GM10266 (cell line): ENCODE results near the gene CA5A.
"Not testable (repeated sequence)": the region's sequence is repeated elsewhere in the genome, so short reads cannot be mapped to it uniquely, and the experiment has no call there.

Experiments
- DNase-seq: peaks from one replicate; pipeline ENCODE4 v3.0.0; 2012; ENCODE audit errors: extremely low spot score
- TF ChIP-seq, protein P1 (sequence below): IDR thresholded peaks from 2 replicates; pipeline ENCODE4 v1.5.1; 2012; ENCODE audit warnings: mild to moderate bottlenecking, low read depth; ENCODE audit not compliant: control insufficient read depth, insufficient read depth; ENCODE audit errors: missing control alignments

Gene CA5A

DNA sequence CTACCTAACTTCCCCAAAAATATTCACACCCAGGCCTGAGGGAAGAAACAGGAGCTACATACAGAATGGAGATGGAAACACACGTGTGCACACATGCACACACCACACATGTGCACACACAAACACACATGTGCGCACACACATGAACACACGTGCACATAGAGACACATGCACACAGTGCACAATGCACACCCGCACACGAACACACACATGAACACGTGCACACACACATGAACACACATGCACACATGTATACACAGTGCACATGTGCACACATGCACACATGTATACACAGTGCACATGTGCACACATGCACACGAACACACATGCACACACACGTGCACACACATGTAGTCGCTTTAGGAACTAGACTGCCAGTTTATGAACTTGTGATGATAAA, 18.8 kb downstream of the CA5A start:
- DNase-seq, result no peak
- TF ChIP-seq, protein P1, sequence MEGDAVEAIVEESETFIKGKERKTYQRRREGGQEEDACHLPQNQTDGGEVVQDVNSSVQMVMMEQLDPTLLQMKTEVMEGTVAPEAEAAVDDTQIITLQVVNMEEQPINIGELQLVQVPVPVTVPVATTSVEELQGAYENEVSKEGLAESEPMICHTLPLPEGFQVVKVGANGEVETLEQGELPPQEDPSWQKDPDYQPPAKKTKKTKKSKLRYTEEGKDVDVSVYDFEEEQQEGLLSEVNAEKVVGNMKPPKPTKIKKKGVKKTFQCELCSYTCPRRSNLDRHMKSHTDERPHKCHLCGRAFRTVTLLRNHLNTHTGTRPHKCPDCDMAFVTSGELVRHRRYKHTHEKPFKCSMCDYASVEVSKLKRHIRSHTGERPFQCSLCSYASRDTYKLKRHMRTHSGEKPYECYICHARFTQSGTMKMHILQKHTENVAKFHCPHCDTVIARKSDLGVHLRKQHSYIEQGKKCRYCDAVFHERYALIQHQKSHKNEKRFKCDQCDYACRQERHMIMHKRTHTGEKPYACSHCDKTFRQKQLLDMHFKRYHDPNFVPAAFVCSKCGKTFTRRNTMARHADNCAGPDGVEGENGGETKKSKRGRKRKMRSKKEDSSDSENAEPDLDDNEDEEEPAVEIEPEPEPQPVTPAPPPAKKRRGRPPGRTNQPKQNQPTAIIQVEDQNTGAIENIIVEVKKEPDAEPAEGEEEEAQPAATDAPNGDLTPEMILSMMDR, result no peak

DNA sequence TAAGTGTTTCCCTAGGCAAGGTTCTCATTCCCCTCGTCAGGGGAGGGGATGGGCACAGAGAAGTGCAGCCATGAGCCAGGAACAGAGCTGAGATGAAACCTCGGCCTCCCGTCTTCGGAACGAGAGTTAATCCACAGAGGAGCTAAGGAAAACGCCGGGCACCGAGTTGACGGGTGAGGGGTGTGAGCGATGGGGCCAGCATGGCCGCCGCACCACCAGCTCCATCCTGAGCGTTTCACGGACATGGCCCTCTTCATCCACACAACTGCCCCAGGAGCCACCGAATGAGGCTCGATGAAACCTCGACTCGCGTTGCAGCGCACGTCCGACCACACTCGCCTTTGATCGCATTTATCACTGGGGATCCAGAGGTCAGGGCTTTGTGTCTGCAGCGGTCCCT, 21.5 kb downstream of the CA5A start:
- no peak for DNase-seq
- TF ChIP-seq, protein P1, result no peak

DNA sequence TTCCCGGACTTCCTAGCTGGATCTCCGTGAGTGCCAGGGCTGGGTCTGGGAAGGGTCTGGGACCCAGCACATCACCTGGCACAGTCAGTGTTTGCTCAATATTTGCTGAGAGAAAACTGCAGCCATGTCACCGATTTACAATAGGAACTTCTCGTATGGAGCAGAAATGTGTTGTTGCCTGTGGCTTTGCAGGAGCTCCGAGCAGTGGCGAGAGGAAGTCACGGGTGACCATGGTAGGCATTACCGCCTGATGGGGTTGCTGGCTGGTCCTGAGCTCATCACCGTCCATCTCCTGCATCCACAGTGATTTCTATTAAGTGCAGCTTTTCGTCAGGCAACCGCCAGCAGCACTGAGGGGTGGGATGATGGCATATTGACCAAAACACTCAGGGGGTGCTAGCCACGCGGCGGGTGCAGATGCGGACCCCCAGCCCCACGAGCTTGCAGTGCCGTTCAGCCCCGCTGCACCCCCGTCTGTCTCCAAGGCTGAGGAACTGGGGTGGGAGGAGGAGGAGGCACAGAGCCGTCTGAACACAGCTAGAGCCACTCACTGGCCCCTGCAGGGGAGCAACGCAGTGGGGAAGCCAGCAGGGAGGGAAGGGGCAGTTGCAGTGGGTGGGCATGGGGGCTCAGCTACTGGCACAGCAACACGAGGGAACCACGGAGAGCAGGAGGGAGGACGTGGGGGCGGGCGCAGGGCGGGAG, 22.2 kb downstream of the CA5A start:
- DNase-seq, result not testable (repeated sequence)

DNA sequence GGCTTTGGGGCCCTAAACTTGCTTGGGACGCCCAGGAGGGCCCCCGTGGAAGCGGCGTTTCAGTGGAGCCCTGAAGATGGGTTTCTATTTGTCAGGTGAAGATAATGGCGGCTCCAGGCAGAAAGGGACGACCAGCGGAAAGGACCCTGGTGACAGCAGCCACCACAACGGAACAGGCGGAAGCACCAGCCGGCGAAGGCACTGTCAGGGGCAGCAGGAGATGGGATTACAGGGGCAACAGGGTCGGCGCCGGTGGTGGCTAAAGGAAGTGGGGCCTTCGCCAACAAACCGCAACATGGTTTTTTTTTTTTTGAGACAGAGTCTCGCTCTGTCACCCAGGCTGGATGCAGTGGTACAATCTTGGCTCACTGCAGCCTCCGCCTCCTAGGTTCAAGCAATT, 23.6 kb downstream of the CA5A start:
- DNase-seq, result not testable (repeated sequence)

DNA sequence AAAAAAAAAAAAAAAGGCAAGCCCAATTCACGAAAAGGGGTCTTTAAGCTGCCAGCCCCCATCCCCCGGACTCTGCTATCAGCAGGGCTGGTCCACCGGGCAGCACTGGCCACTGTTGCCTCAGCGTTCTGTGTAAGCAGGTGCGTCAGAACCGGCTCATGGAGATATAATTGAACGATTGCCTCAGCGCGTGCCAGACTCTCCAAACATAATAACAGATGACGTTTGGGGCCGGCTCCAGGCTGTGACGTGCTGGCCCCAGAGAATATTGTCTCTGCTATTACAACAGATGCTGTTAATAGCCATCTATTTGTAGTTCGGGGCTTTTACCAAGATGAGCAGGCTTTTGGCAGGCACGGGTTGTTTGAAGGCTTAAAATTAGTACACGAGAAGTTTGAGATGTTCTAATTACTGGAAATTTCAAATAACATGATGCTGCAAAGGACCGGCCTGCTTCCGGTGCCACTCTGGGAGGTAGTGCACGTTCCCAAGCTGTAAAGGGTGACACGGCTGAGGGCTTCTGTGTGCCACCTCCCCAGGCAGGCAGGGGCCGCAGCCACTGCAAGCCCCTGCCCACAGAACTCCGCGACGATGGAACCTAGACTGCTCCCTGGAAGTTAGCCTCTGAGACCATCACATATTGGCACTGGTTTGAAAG, 25.1 kb downstream of the CA5A start:
- not testable (repeated sequence) for DNase-seq

DNA sequence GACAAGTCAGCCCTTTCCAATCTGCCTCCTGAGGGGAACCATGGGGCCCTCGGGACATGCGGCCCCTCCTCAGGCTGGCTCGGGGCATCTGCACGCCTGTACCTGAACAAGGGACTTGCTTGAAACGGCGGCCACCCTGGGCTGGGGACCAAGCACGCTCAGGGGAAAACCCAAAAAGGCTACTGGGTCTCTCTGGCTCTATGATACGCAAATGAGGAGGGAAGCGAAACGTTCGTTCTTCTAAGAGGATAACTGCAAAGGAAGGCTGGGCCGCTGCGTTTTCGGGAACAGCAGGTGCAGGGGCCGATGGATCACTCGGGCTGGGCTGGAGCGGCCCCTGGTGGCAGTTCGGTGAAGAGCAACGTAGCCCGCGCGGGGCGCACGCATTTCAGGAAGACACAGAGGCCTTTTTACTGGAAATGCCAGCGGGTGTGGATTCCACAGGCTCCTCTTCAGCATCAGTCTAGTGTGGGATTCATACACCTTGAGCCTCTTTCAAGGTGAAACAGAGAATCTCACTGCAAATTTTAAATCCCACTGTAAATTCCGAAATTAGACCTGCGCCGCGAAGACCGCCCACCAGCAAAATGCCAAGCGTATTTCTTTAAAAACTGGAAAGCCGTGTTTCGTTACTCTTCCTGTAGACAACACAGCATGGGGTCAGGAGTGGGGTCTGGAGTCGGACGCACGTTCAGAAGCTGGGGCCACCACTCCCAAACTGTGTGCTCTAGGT, 27.0 kb downstream of the CA5A start:
- TF ChIP-seq, protein P1, result peak; percentile 81
- DNase-seq, result peak; percentile 84

DNA sequence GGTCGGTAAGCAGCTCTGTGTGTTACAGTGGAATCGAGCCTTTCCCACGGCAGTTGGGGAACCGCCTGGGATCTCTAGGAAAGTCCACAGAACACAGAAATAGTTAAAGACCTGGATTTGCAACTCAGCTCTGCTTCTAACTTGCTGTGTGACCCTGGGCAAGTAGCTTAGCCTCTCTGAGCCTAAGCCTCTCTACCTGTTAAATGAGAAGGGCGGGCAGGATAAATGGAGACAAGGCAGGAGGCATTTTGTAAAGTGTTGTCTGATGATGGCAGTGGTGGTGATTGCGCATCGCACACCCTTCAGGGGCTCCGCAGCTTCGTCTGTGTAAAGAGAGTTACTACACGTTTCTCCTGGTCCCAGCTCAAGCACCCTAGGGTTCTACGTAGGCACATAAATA, 28.2 kb downstream of the CA5A start:
- DNase-seq, result not testable (repeated sequence)

DNA sequence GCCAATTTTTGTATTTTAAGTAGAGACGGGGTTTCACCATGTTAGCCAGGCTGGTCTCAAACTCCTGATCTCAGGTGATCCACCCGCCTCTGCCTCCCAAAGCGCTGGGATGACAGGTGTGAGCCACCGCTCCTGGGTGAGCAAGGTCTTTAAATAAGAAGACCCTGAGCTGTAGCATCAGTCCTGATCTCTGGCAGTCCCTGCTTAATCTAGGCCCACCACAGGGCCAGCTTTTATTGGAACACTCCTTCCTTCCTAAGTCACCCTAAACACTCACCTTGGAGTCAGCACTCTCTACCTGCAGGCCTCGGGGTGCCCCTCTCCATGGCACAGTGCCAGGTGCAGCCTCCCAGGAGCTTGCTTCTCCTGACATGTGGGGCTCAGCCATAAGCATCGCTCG, 30.8 kb downstream of the CA5A start:
- not testable (repeated sequence) for DNase-seq

DNA sequence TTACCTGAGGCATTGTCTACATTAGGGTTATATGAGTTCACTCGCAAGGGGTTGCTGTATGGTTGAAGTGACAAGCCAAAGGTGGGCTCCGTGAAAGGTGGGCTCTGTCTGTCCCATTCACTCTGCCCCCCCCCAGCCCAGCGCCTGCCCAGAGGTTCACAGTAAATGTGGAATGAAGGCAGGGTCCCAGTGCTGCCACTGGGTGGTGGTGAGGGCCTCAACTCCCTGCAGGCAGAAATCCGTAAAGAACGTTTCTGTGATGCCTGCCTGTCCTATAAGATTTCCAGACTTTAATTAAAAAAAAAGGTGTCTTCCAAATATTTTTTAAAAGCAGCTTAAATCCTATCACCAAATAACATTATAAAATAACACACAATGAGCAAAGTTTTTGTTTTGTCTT, 31.4 kb downstream of the CA5A start:
- DNase-seq, result not testable (repeated sequence)

DNA sequence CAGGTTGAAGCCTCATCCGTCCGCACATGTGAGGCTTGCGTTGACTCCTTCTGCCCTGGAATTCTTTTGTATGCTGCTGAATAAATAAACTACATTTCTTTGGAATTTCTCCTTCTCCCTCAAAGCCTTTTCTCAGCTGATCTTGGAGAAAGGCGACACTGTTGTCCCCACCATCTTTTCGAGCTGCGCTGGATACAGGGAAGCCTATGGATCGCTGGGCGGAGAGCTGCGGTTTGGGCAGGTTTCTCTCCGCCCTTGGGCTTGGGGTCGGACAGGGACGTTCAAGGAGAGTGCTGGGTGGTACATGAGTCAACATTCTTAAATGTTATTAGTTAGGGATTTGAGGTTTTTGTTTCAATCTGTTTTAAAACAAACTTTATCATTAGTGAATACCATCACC, 35.8 kb downstream of the CA5A start:
- DNase-seq, result not testable (repeated sequence)

DNA sequence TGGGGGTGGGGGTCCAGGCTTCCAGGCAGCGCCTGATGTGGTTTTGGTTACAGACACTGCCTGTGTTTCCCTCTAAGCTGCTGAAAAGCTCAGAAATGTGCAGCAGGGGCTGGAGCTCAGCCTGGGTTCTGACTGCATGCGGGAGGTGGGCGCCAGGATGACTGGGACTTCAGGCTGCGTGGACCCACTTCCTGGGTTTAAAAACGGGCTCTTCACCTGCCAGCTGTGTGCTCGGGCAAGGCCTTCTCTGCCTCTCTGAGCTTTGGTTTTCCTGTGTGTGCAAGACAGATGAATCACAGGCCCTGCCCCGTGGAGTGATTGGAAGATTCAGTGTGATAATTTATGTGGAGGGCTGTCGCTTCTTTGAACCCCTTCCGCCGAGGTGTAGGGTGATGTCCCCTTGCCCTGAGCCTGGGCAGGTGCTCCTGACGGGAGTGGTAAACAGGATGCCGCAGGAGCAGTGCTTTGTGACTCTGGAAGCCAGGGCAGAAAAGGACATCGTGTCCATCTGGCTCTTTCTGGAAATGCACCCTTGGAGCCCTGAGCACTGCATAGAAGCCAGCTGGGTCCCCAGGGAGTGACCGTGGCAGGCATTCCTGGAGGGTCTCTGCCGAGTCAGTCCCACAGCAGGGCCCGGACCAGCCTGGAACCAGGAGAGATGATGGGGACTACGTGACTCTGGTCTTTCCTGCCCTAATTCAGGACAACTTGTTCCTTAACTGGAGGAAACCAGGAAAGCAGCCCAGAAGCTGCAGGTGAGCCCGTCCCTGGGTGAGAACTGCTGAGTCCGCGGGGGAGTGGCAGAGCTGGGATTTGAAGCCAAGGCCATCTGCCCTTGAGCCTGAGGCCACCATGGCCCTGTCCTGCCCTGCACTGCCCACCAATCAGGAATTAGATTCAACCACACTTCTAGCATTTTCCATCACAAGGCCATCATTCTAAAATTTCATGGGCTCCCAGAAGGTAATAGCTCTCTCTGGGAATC, 38.5 kb downstream of the CA5A start:
- TF ChIP-seq, protein P1, result no peak
- no peak for DNase-seq

DNA sequence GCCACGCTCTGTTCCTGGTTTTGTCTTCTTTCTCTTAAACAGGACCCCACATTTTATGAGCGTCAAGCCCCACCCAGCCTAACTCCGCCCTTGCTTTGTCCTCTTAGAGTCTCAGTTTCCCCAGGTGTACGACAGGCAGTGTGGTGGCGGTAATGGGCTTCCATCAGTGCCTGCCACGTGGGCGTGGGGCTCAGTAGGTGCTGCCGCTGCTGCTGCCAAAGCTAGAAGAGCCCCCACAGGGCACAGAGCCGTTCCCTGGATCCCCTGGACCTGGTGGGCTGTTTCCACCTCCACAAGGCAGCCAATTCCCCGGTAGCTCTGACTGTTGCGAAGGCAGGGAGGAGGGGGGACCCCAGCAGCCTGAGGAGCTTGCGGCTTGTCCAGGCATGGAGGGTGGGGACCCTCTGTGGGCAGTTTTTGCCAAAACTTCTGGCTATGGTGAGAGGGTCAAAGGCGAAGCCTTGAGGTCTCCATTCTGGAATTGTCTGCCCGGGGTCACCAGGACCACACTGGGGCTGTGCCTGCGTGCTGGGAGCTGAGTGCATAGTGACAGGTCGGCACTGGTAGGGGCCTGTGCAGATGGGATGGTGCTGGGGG, 39.3 kb downstream of the CA5A start:
- not testable (repeated sequence) for DNase-seq

DNA sequence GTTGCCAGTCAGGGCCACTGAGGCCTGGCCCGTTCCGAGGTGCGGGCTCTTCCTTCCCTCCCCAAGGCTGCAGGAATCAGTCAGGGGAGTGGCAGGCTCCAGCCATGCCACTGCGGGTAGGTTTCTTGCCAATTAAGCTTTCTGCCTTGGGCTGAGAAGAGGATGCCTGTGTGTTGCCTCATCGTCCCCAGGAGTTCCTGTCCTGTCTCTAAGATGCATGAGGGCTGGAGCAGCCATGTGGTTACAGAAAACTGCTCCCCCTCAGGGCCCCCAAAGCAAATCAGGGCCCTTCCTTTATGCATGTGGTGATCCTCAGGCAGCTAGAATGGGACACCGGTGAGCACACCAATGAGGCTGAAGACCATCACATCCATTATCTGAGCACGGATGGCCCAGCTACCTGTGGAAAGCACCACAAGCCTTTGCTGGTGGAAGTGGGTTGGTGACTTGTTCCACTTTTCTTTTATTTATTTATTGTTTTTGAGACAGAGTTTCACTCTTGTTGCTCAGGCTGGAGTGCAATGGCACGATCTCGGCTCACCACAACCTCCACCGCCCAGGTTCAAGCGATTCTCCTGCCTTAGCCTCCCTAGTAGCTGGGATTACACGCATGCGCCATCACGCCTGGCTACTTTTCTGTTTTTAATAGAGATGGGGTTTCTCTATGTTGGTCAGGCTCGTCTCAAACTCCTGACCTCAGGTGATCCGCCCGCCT, 40.0 kb downstream of the CA5A start:
- DNase-seq, result not testable (repeated sequence)
